Measurements from ENCODE around the gene PDE4A.
A peak's percentile ranks its signal among the peaks of the same experiment; 100 is the strongest.
"Not testable (repeated sequence)": the region's sequence is repeated elsewhere in the genome, so short reads cannot be mapped to it uniquely, and the experiment has no call there.

Gene PDE4A

DNA sequence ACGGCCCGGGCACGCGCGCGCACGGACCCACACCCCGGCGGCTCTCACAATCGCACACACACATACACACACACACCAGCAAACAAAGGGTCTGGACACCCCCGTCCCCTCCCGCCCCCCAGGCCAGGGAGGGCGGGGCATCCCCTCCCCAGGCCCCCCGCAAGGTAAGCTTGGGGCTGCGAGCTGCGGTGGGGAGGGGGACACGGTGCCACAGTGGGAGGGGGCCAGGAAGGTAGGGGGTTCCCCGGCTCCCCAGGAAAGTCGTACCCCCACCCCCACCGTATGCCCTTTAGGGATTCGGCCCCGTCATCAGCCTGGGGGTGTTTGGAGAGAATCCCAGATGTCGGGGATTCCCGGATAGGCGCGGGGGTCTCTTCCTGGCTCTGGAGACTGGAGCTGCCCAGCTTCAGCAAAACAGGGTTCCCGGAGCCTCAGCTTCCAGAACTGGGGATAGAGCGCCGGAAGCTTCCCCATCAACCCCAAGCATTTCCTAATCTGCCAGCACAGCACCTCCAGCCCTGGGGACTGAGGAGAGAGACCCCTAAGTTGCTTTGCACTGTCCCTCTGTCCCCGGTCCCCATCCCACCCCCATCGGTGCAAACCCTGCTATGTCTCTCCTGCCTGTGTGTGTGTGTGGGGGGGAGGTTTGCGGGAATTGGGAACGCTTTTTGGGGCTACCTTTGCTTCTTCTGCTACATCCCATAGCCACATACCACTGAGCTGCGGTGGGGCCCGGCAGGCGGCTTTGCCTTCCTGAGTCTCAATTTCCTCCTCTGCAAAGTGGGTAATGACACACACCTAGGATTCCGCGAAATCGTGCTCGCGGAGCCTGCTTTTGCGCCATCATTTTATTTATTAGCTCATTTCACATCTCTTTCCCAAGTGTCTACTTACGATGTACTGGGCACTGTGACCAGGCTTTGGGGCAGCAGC lies 15.2 kb upstream of the PDE4A start:
- Histone ChIP-seq H3K36me3 (ENCODE audit: insufficient read depth, low read length) (peaks cover 6% of the 10 kb centered on the region), H3K4me1 (ENCODE audit: insufficient read depth, low read length) (peaks cover 31% of the 10 kb centered on the region), H3K27ac (ENCODE audit: low read depth, low read length) (no peak overlapping the region), H3K27me3 (ENCODE audit: control insufficient read depth in 1 of 2, insufficient read depth in 2 of 2, low read length in 2 of 2) (peaks cover 4 to 35% of the 10 kb centered on the region in 2 donors), H3K4me3 (ENCODE audit: low read depth in 1 of 2, low read length in 2 of 2) (peak overlapping the region in 1 of 2 donors; percentile 100), H3K9me3 (ENCODE audit: low read length) (no peaks in the 10 kb centered on the region), H3K9ac (ENCODE audit: low read length) (no peak overlapping the region)

DNA sequence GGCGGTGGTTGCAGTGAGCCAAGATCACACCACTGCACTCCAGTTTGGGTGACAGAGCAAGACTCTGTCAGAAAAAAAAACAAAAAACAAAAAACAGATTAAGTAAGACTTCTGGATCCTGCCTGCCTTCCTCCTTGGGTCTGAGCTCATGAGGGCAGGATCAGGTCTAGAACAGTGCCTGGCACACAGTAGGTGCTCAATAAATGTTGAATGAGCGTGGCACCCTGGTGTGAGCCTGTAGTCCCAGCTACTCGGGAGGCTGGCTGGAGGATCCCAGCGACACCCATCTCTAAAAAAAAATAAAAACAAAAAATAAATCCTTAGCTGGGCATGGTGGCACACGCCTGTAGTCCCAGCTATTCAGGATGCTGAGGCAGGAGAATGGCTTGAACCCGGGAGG lies 14.1 kb upstream of the PDE4A start:
- H3K27me3 ChIP-seq (ENCODE audit: control insufficient read depth in 1 of 2, insufficient read depth in 2 of 2, low read length in 2 of 2): peaks cover 4 to 35% of the 10 kb centered on the region in 2 donors

GRCh38 chr19:10407096-10407495 lies 13.2 kb upstream of the PDE4A start:
- Histone ChIP-seq H3K36me3 (ENCODE audit: insufficient read depth, low read length) (no peaks in the 10 kb centered on the region), H3K4me1 (ENCODE audit: insufficient read depth, low read length) (peaks cover 16% of the 10 kb centered on the region), H3K27ac (ENCODE audit: low read depth, low read length) (no peak overlapping the region), H3K9me3 (ENCODE audit: low read length) (no peaks in the 10 kb centered on the region), H3K4me3 (ENCODE audit: low read depth in 1 of 2, low read length in 2 of 2) (no peak overlapping the region), H3K27me3 (ENCODE audit: control insufficient read depth in 1 of 2, insufficient read depth in 2 of 2, low read length in 2 of 2) (peaks cover 4 to 35% of the 10 kb centered on the region in 2 donors), H3K9ac (ENCODE audit: low read length) (no peak overlapping the region)

More for the DNA sequence above, 14.1 kb upstream of the PDE4A start:
- Histone ChIP-seq H3K9me3 (ENCODE audit: low read length) (no peaks in the 10 kb centered on the region), H3K9ac (ENCODE audit: low read length) (no peak overlapping the region), H3K36me3 (ENCODE audit: insufficient read depth, low read length) (no peaks in the 10 kb centered on the region), H3K4me3 (ENCODE audit: low read depth in 1 of 2, low read length in 2 of 2) (no peak overlapping the region), H3K4me1 (ENCODE audit: insufficient read depth, low read length) (peaks cover 25% of the 10 kb centered on the region), H3K27ac (ENCODE audit: low read depth, low read length) (no peak overlapping the region)

DNA sequence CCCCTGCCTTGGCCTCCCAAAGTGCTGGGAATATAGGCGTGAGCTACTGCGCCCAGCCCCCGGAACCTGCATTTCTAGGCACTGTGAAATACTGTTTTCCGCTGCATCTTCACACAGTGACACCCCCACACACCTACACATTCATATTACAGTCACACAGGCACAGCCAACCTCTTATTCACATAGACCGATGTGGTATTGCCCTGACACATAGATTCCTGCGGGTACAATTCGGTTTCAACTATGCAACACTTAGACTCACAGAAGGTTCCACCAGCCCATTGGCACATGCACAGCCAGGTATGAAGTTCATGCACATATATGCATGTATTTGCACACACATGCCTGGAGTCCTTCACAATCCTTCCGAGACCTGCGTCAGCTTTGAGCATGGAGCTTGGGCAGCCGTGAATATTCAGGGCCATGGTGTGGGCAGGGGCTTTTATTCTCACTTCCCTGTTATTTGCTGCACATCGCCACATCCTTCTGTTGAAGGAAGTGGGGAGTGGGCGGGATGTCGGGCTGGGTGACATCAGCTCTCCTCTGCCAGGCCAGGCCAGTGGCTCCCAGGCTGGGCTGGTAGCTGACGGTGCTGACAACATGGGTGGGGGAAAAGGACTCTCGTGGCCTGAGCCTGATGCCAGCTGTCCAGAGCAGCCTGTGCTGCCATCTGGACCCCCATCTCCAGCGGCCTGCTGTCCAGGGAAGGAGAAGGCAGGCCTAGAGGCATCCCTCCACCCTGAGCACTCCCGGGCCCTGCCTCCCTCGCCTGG lies 11.6 kb upstream of the PDE4A start:
- no peak overlapping the region for H3K27ac ChIP-seq (ENCODE audit: low read depth, low read length)
- H3K9ac ChIP-seq (ENCODE audit: low read length): no peak overlapping the region
- no peaks in the 10 kb centered on the region for H3K9me3 ChIP-seq (ENCODE audit: low read length)
- no peaks in the 10 kb centered on the region for H3K36me3 ChIP-seq (ENCODE audit: insufficient read depth, low read length)
- H3K27me3 ChIP-seq (ENCODE audit: control insufficient read depth in 1 of 2, insufficient read depth in 2 of 2, low read length in 2 of 2): peaks cover 4 to 35% of the 10 kb centered on the region in 2 donors
- H3K4me1 ChIP-seq (ENCODE audit: insufficient read depth, low read length): peaks cover 7% of the 10 kb centered on the region
- H3K4me3 ChIP-seq (ENCODE audit: low read depth in 1 of 2, low read length in 2 of 2): no peak overlapping the region

DNA sequence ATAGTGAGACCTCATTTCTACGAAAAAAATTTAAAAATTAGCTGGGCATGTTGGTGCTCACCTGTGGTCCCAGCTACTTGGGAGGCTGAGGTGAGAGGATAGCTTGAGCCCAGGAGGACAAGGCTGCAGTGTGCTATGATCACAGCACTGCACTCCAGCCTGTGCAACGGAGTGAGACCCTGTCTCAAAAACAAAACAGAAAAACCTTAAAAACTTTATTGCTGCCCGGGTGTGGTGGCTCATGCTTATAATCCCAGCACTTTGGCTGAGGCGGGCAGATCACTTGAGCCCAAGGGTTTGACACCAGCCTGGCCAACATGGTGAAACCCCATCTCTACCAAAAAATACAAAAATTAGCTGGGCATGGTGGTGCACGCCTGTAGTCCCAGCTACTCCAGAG lies 9.1 kb upstream of the PDE4A start:
- H3K27ac ChIP-seq (ENCODE audit: low read depth, low read length); H3K9me3 ChIP-seq (ENCODE audit: low read length); H3K9ac ChIP-seq (ENCODE audit: low read length); H3K4me1 ChIP-seq (ENCODE audit: insufficient read depth, low read length); H3K36me3 ChIP-seq (ENCODE audit: insufficient read depth, low read length); H3K4me3 ChIP-seq (ENCODE audit: low read depth in 1 of 2, low read length in 2 of 2): not testable (repeated sequence)
- H3K27me3 ChIP-seq (ENCODE audit: control insufficient read depth in 1 of 2, insufficient read depth in 2 of 2, low read length in 2 of 2): peaks cover 0 to 17% of the 10 kb centered on the region in 2 donors

- Histone ChIP-seq H3K4me1 (ENCODE audit: insufficient read depth, low read length) (peaks cover 6% of the 10 kb centered on the region), H3K9me3 (ENCODE audit: low read length) (no peaks in the 10 kb centered on the region), H3K9ac (ENCODE audit: low read length) (no peak overlapping the region), H3K36me3 (ENCODE audit: insufficient read depth, low read length) (no peaks in the 10 kb centered on the region), H3K27ac (ENCODE audit: low read depth, low read length) (no peak overlapping the region), H3K4me3 (ENCODE audit: low read depth in 1 of 2, low read length in 2 of 2) (no peak overlapping the region), H3K27me3 (ENCODE audit: control insufficient read depth in 1 of 2, insufficient read depth in 2 of 2, low read length in 2 of 2) (peaks cover 11 to 26% of the 10 kb centered on the region in 2 donors)
Observed at GRCh38 chr19:10412257-10412977, 7.9 kb upstream of the PDE4A start.

- Histone ChIP-seq H3K9me3 (ENCODE audit: low read length) (no peaks in the 10 kb centered on the region), H3K27me3 (ENCODE audit: control insufficient read depth in 1 of 2, insufficient read depth in 2 of 2, low read length in 2 of 2) (peaks cover 35 to 48% of the 10 kb centered on the region in 2 donors), H3K4me1 (ENCODE audit: insufficient read depth, low read length) (peaks cover 15% of the 10 kb centered on the region), H3K9ac (ENCODE audit: low read length) (no peak overlapping the region), H3K4me3 (ENCODE audit: low read depth in 1 of 2, low read length in 2 of 2) (peak overlapping the region in 1 of 2 donors; percentile 12), H3K36me3 (ENCODE audit: insufficient read depth, low read length) (no peaks in the 10 kb centered on the region), H3K27ac (ENCODE audit: low read depth, low read length) (no peak overlapping the region)
Observed at GRCh38 chr19:10416083-10416379, 4.3 kb upstream of the PDE4A start.

DNA sequence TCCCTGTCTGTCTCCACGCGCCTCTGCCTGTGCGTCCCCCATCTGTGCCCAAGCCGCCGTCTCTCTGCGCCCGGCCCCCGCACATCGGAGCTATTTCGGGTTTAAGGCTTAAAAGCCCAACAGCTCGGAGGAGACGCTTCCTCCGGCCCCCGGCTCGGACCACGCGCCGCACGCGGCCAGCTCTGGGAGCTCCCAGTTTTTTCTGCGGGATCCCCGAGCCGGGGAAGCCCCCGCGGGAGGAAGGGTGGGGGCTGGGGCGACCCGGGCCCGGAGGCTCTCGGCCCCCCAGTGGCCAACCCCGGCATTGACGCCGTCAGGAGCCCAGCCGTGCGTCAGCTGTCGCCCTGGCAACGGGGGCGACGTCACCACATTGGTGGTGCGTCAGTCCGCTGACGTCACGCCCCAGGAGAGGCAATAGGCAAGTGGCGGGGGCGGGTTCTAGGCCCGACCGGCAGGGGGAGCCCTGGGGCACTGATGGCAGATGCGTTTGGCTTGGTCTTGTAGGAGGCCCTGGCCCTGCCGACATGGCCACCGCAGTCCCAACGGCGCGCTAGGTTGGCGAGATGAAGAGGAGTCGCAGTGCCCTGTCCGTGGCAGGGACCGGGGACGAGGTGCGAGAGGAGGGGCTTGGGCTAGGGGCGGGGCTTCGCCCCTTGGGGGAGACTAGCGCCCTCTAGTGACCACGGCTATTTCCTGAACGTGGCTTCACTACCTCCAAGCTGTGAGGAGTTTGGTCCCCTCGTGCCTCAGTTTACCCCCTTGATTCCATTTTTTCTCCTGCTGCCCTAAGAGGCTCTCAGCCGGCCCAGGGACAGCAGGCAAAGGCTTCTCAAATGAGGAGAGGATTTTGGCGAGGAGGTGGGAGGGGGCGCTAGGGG lies 3.7 kb upstream of the PDE4A start:
- H3K36me3 ChIP-seq (ENCODE audit: insufficient read depth, low read length): no peaks in the 10 kb centered on the region
- no peaks in the 10 kb centered on the region for H3K9me3 ChIP-seq (ENCODE audit: low read length)
- peaks cover 15% of the 10 kb centered on the region for H3K4me1 ChIP-seq (ENCODE audit: insufficient read depth, low read length)
- no peak overlapping the region for H3K27ac ChIP-seq (ENCODE audit: low read depth, low read length)
- peak overlapping the region in 1 of 2 donors; percentile 12 for H3K4me3 ChIP-seq (ENCODE audit: low read depth in 1 of 2, low read length in 2 of 2)
- H3K27me3 ChIP-seq (ENCODE audit: control insufficient read depth in 1 of 2, insufficient read depth in 2 of 2, low read length in 2 of 2): peaks cover 41 to 54% of the 10 kb centered on the region in 2 donors
- H3K9ac ChIP-seq (ENCODE audit: low read length): no peak overlapping the region

DNA sequence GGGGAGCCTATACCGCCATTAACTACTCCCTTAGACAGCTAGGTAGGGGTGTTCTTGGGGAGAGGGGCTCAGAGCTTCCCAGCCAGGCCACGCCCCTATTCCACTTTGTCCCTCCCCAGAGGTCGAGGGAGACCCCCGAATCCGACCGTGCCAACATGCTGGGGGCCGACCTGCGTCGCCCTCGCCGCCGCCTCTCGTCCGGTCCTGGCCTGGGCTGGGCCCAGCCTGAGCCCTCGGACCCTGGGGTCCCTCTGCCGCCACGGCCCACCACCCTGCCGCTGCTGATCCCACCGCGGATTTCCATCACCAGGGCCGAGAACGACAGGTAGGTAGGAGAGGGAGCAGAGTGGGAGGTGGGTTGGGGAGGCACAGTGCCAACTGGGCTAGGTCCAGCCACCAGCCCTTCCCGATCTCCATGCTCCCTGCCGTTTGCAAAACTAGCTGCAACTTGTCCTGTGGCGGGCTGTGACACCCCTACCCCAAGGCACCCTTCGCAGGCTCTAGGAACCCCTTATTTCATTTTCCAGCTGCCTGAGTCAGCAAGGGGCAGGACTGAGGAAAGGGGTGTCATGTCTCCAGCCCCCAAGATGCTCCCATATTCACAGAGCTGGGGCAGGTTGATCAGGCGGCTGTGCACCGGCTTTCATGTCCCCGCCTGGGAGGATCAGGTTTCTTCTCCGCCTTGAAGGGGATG lies 2.6 kb upstream of the PDE4A start:
- Histone ChIP-seq H3K4me1 (ENCODE audit: insufficient read depth, low read length) (peaks cover 15% of the 10 kb centered on the region), H3K36me3 (ENCODE audit: insufficient read depth, low read length) (no peaks in the 10 kb centered on the region), H3K9ac (ENCODE audit: low read length) (no peak overlapping the region), H3K4me3 (ENCODE audit: low read depth in 1 of 2, low read length in 2 of 2) (no peak overlapping the region), H3K27me3 (ENCODE audit: control insufficient read depth in 1 of 2, insufficient read depth in 2 of 2, low read length in 2 of 2) (peaks cover 52 to 65% of the 10 kb centered on the region in 2 donors), H3K9me3 (ENCODE audit: low read length) (no peaks in the 10 kb centered on the region), H3K27ac (ENCODE audit: low read depth, low read length) (no peak overlapping the region)

DNA sequence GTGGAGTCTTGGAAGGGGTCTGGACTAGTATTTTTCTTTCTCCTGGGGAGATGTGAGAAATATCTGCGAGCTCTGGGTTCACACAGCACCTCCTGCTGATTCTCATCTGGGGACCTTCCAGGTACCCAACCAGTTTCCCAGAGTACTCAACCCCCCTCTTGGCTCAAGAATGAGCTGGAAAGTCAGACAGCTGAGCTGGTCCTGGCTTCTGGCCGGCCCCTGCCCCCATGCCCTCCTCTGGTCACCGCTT lies 2.2 kb upstream of the PDE4A start:
- Histone ChIP-seq H3K27ac (ENCODE audit: low read depth, low read length) (no peak overlapping the region), H3K36me3 (ENCODE audit: insufficient read depth, low read length) (no peaks in the 10 kb centered on the region), H3K9ac (ENCODE audit: low read length) (no peak overlapping the region), H3K27me3 (ENCODE audit: control insufficient read depth in 1 of 2, insufficient read depth in 2 of 2, low read length in 2 of 2) (peaks cover 54 to 70% of the 10 kb centered on the region in 2 donors), H3K9me3 (ENCODE audit: low read length) (no peaks in the 10 kb centered on the region), H3K4me3 (ENCODE audit: low read depth in 1 of 2, low read length in 2 of 2) (no peak overlapping the region), H3K4me1 (ENCODE audit: insufficient read depth, low read length) (peaks cover 15% of the 10 kb centered on the region)

All from muscle layer of colon (tissue), 2 donors.